Activated CD4-positive, alpha-beta T cell treated with anti-CD3 and anti-CD28 coated beads for 48 hours (primary cell): ENCODE data around the gene ARMC6.

Experiments
- DNase-seq: peaks from one replicate; pipeline ENCODE4 v3.0.0-alpha.2; 2020

The ARMC6 gene

GRCh38 chr19:19056636-19057275, 23.4 kb downstream of the ARMC6 start:
- DNase-seq: no peak

GRCh38 chr19:19057317-19057716, 23.9 kb downstream of the ARMC6 start:
- no peak for DNase-seq

- no peak for DNase-seq
Measured at GRCh38 chr19:19057720-19058119, 24.3 kb downstream of the ARMC6 start.

GRCh38 chr19:19059018-19059836, 25.8 kb downstream of the ARMC6 start:
- no peak for DNase-seq

GRCh38 chr19:19059837-19060611, 26.6 kb downstream of the ARMC6 start:
- no peak for DNase-seq

GRCh38 chr19:19061506-19061905, 28.1 kb downstream of the ARMC6 start:
- no peak for DNase-seq

- DNase-seq: peak; percentile 55
Measured at GRCh38 chr19:19062454-19063182, 29.2 kb downstream of the ARMC6 start.

GRCh38 chr19:19063183-19064097, 30.0 kb downstream of the ARMC6 start, which contains the start of gene SLC25A42:
SLC25A42 (plus strand) TSS chr19:19063994; CDS start chr19:19096125, 32,131 bp downstream.
- peak; percentile 99 for DNase-seq

GRCh38 chr19:19064098-19064722, 30.8 kb downstream of the ARMC6 start:
- no peak for DNase-seq

- peak; percentile 52 for DNase-seq
Measured at GRCh38 chr19:19064811-19065745, 31.7 kb downstream of the ARMC6 start.

- no peak for DNase-seq
Measured at GRCh38 chr19:19067276-19068072, 34.1 kb downstream of the ARMC6 start.

- DNase-seq: no peak
Measured at GRCh38 chr19:19068659-19069654, 35.6 kb downstream of the ARMC6 start.

- DNase-seq: no peak
Measured at GRCh38 chr19:19071897-19072296, 38.5 kb downstream of the ARMC6 start.

GRCh38 chr19:19074196-19074882, 40.9 kb downstream of the ARMC6 start:
- DNase-seq: no peak

- no peak for DNase-seq
Measured at GRCh38 chr19:19075126-19075525, 41.7 kb downstream of the ARMC6 start.

GRCh38 chr19:19076476-19076875, 43.1 kb downstream of the ARMC6 start:
- no peak for DNase-seq

GRCh38 chr19:19077103-19077502, 43.7 kb downstream of the ARMC6 start:
- DNase-seq: no peak
